BE2C (cell line): ENCODE results near the gene PLB1.
"Not testable (repeated sequence)": the region's sequence is repeated elsewhere in the genome, so short reads cannot be mapped to it uniquely, and the experiment has no call there.

Source experiments
- DNase-seq: peaks from one replicate; pipeline ENCODE4 v3.0.0-alpha.2; 2020
- H3K27me3 ChIP-seq: fragments of 250-450 bp; sonication (Bioruptor Pico); 2 replicates; pipeline ENCODE4 v1.5.1; 2020; ENCODE audit warnings: mild to moderate bottlenecking
- H3K36me3 ChIP-seq: fragments of 250-450 bp; sonication (Bioruptor Pico); 2 replicates; pipeline ENCODE4 v1.5.1; 2020; ENCODE audit warnings: mild to moderate bottlenecking
- H3K4me1 ChIP-seq: fragments of 250-450 bp; sonication (Bioruptor Pico); 2 replicates; pipeline ENCODE4 v1.5.1; 2020
- H3K4me3 ChIP-seq: 2 replicates; pipeline ENCODE4 v1.5.1; 2011; ENCODE audit warnings: low read depth, low read length
- H3K9me3 ChIP-seq: fragments of 250-450 bp; sonication (Bioruptor Pico); 2 replicates; pipeline ENCODE4 v1.5.1; 2020
- TF ChIP-seq, protein P1 (sequence below): IDR thresholded peaks from 2 replicates; pipeline ENCODE4 v1.5.1; 2012; ENCODE audit warnings: mild to moderate bottlenecking, low read depth, low read length

Gene PLB1

DNA sequence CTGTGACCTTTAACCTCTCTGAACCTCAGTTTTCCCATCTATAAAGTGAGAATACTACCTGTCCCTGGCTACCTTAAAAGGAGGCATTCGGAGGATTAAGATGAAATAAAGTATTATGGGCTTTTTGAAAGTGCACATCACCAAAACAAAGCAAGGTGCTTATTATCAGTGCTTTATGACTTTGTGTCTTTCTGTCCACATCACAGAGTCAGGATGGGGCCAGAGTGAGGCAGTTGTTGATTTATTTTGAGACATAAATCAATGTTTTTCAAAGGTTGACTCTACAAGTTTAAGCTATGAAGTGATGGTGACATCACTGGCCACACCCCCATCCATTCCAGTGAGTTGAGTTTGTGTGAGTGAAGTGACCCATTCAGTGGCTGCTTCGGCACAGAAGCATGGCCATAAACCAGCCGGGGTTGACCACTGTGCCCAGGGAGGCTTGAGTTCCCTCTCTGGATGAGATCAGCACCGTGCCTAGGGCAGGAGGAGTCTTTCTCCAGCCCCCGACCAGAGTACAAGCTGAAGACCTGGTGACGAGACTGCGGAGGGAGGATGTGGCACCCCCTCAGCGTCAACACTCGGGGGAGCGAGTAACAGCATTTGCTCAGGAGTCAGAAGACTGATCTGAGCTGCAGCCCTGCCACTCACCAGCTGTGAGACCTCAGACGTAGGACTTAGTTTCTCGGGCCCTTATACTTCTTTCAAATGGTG lies 166.8 kb downstream of the PLB1 start:
- Histone ChIP-seq H3K27me3 (no peaks in the 10 kb centered on the region), H3K36me3 (no peaks in the 10 kb centered on the region), H3K4me3 (no peak overlapping the region), H3K9me3 (no peaks in the 10 kb centered on the region), H3K4me1 (peaks cover 27% of the 10 kb centered on the region)
- no peak for DNase-seq
- TF ChIP-seq, protein P1, sequence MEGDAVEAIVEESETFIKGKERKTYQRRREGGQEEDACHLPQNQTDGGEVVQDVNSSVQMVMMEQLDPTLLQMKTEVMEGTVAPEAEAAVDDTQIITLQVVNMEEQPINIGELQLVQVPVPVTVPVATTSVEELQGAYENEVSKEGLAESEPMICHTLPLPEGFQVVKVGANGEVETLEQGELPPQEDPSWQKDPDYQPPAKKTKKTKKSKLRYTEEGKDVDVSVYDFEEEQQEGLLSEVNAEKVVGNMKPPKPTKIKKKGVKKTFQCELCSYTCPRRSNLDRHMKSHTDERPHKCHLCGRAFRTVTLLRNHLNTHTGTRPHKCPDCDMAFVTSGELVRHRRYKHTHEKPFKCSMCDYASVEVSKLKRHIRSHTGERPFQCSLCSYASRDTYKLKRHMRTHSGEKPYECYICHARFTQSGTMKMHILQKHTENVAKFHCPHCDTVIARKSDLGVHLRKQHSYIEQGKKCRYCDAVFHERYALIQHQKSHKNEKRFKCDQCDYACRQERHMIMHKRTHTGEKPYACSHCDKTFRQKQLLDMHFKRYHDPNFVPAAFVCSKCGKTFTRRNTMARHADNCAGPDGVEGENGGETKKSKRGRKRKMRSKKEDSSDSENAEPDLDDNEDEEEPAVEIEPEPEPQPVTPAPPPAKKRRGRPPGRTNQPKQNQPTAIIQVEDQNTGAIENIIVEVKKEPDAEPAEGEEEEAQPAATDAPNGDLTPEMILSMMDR: no peak

DNA sequence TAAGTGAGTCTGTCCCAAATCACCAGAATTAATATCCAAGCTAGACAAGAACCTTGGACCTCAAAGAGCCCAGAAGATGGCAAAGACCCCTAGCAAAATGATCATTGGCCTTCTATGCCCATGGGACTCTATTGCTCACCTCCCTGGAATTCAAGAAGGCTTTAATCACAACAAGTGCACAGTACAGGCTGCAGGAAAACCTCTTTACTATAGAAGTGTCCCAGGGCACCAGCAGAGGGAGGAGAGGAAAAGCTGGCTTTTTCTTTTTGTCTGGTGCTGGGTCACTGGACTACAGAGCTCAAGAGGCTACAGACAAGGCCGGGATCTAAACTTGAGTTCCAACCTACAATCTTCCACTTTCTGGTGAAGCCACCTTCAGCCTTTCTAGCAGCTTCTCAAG lies 167.5 kb downstream of the PLB1 start:
- DNase-seq: no peak
- TF ChIP-seq, protein P1: peak; percentile 38; the same call in 1 of the 2 replicates
- peaks cover 27% of the 10 kb centered on the region for H3K4me1 ChIP-seq
- H3K27me3 ChIP-seq: no peaks in the 10 kb centered on the region
- no peak overlapping the region for H3K4me3 ChIP-seq
- no peaks in the 10 kb centered on the region for H3K36me3 ChIP-seq
- H3K9me3 ChIP-seq: no peaks in the 10 kb centered on the region

DNA sequence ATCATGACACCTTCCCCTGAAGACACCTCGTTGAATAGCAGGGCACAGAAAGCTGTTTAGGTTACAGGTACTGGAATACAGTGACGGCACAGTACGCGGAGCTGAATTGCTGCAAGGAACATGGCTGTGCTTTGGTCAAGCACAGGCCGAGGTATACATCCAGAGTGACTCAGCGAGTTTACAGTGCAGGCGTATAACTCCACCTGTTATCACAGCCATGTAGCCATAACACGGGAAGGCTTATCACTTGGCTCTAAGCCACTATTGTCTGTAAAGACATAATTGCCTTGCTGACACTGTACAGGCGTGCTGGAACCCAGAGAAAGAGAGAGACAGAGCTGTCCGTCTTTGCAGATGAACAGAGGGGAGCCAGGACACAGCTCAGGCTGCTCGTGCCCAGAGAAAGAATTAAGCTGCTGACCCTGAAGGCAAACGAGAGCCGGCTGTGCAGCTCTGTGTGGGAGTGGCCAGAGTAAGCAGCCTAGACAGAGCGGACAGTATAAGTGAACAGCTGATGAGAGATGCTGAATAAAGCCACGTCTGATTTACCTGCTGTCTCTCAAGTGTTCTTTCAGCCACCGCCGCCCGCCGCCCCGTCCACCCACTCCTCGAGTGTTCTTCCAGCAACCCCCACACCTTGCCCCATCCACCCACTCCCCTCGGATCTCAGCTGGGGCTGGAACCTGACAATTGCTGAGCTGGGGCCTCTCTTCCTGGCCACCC lies 168.4 kb downstream of the PLB1 start:
- H3K4me1 ChIP-seq: peaks cover 27% of the 10 kb centered on the region
- no peaks in the 10 kb centered on the region for H3K27me3 ChIP-seq
- no peaks in the 10 kb centered on the region for H3K36me3 ChIP-seq
- no peaks in the 10 kb centered on the region for H3K9me3 ChIP-seq
- TF ChIP-seq, protein P1: no peak
- H3K4me3 ChIP-seq: peak overlapping the region; percentile 28
- DNase-seq: peak; percentile 91

DNA sequence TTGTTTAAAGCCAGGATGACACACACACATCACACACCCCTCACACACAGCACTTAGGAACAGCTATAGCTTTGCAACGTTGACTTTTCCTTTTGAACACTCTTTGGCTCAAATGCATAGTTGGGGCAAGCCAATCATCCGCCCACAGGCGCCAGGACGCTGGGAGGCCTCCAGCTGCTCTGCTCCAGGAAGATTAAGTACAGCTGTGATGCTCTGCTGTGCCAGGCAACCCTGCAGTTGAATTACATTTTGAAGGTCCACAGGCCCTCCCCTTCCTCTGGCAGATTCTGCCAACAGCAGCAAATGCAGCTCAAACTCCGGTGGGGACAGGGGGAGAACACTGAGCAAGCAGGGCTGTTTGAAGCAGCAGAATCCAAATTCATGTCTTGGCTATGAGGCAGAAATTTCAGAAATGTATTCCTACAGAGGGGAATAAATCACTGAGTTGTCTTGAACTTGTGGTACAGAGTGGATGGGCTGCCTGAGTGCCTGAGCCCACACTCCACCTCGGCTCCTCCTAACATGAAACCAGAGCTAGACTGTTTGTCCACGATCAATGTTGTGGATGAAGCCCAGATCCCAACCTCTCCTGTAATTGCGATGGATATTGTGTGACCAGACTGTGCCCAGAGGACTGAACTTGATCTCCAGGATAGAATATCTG lies 169.3 kb downstream of the PLB1 start:
- Histone ChIP-seq H3K4me3 (peak overlapping the region; percentile 28), H3K27me3 (no peaks in the 10 kb centered on the region), H3K4me1 (peaks cover 27% of the 10 kb centered on the region), H3K36me3 (no peaks in the 10 kb centered on the region), H3K9me3 (no peaks in the 10 kb centered on the region)
- DNase-seq: peak; percentile 87
- TF ChIP-seq, protein P1: no peak

DNA sequence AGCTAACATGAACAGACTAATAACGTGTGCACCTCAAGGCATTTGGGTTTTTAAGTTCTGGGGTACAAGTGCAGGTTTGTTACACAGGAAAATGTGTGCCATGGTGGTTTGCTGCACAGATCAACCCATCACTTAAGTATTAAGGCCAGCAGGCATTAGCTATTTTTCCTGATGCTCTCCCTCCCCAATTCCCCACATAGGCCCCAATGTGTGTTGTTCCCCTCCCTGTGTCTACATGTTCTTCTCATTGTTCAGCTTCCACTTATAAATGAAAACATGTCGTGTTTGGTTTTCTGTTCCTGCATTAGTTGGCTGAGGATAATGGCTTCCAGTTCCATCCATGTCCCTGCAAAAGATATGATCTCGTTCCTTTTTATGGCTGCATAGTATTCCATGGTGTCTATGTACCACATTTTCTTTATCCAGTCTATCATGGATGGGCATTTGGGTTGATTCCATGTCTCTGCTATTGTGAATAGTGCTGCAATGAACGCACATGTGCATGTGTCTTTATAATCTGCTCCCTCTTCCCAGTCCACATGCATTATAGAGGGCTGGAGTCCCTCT lies 170.0 kb downstream of the PLB1 start:
- not testable (repeated sequence) for H3K36me3 ChIP-seq, H3K27me3 ChIP-seq, DNase-seq, H3K4me3 ChIP-seq, H3K9me3 ChIP-seq
- peaks cover 27% of the 10 kb centered on the region for H3K4me1 ChIP-seq

DNA sequence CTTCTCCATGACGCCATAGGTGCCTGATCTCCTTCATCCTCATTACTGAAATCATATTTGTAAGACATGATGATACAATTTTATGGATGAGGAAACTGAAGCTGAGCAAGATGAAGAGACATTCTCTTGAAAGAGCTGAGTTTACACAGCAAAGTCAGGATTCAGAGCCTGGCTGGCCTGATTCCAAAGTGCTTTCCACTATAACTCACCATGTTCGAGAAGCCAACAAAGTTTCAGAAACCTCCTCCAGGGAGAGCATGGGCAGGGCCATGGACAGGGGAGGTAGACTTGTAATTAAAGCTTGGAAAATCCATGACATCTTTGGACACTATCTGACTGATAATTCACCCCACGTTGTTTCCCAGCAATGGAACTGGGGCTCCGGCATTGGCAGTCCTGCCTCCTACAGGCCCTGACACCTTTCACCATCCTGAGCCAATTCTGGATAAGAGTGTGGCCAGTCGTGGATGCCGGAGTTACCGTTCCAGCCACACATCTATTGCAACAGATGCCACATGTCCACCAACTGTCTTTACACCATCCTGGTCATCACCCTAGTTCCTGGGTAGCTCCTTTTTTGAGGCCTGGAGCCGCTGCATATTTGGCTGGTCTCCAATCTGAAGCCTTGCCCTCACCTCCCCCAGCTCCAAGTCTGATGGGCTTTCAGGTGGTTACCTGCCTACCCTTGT lies 170.8 kb downstream of the PLB1 start:
- H3K27me3 ChIP-seq: no peaks in the 10 kb centered on the region

More for the DNA sequence above, 170.8 kb downstream of the PLB1 start:
- no peaks in the 10 kb centered on the region for H3K9me3 ChIP-seq
- no peaks in the 10 kb centered on the region for H3K36me3 ChIP-seq
- no peak overlapping the region for H3K4me3 ChIP-seq
- TF ChIP-seq, protein P1: no peak
- DNase-seq: no peak
- H3K4me1 ChIP-seq: peaks cover 23% of the 10 kb centered on the region
